ENCODE results near the gene TCAP.

The TCAP gene

DNA sequence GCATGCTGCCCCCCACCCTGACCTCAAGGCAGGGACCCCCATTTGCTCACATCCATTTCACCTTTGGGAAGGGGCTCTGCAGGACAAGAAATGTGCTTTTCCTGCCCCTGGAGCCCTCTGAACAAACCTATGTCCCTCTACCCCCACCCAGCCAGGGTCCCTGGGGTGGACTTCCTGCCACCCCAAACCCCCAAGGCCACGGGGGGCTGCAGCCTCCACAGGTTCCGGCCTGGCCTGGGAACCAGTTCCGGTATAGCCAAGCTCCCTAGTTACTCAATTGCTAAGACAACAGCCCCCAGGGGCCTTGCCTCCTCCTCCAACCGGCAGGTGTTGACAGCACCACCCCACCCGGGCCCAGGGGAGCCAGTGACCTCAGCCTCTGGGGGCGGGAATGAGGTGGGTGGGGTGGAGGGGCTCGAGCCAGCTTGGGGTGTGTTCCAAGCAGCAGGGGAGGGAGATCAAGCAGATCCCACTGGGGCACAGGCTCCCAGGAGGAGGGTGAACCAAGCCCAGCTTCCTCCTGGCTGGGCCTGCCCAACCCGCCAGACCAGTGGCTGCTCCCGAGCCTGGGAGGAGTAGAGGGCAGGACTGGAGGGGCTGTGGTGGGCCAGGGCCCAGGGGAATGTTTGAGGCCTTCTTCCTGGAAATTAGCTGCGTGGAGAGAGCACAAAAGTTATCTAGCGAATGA lies 9.7 kb downstream of the TCAP start:
- in situ Hi-C loops (cut with HindIII; ENCODE audit: low pct_ligation_motif_present, low pct_unique_long_range_greater_than_20kb, low sequenced_read_pairs) = no loop called here
- DNase-seq = no peak

DNA sequence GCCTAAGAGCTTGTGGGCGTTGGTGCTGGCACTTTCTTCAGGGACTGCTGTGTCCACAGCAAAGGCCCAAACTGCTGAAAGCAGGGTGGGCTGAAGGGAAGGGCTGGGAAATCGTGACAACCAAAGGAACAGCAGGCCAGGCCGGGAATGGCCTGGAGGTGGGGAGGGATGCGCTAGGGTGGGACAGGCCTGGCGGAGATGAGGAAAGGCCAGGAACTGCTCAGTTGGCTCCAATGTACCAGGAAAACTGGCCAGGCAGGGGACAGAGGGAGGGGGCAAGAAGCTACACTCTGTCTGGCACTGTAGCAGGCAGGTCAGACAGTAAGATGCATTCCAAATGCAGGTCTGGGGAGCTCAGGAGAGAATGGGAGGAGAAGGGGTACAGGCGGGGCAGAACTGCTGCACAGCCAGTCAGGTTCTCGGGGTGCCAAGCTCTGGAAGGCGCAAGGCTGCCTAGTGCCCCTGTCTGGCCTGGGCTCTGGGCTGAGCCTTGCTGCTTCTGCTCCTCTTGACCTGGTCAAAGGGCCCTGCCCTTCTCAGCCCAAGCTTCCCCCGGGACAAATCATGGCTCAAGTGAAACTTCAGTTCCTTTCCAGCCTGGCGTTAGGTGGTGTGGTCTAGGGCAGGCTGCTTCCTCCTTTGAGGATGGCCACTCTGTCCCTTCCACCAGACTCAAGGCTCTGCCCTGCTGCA lies 10.4 kb downstream of the TCAP start:
- in situ Hi-C loops (cut with HindIII; ENCODE audit: low pct_ligation_motif_present, low pct_unique_long_range_greater_than_20kb, low sequenced_read_pairs) = no loop called here
- DNase-seq = no peak

DNA sequence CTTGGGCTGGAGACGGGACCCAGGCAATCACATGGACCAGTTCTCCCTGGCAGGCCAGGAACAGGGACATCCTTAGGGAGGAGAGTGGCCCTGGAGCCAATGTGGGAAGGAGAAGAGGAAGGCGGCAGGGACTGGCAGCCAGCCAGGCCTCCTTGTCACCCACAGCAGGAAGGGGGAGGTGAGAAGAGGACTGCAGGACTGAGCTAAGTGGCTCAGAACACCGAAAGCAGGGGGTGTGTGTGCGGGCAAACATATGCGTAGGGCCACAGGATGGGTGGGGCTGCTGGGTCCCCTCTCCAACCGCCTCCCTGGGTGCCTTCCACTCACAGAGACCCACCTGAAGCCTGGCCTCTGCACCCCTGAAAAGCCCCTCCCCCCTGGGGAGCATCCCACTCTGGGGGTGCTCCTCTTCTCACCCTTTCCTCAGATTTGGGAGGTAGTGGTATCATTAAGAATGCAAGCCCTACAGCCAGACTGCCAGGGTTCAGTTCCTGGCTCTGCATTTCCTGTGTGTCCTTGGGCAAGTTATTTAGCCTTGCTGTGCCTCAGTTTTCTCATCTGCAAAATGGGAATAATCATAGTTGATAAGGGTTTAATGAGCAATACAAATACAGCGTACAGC lies 11.2 kb downstream of the TCAP start:
- in situ Hi-C loops (cut with HindIII; ENCODE audit: low pct_ligation_motif_present, low pct_unique_long_range_greater_than_20kb, low sequenced_read_pairs) = no loop called here
- DNase-seq = no peak

DNA sequence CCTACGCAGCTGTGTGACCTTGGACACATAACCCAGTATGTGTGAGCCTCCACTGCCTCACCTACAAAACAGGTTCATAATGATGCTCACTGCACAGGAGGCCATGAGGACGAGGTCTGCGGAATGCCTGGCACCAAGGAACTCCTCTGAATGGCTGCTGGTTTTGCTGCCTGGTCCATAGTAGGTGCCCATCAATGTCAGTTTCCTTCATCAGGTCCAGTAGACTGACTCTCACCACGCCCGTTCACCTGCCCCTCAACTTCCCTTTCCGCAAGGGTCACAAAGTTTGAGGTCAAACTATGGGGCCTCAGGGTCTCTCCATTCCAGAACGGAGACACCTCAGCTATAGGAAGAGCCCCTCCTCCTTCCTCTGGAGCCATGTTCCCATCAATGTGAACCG lies 11.9 kb downstream of the TCAP start:
- in situ Hi-C loops (cut with HindIII; ENCODE audit: low pct_ligation_motif_present, low pct_unique_long_range_greater_than_20kb, low sequenced_read_pairs) = no loop called here
- DNase-seq = no peak

DNA sequence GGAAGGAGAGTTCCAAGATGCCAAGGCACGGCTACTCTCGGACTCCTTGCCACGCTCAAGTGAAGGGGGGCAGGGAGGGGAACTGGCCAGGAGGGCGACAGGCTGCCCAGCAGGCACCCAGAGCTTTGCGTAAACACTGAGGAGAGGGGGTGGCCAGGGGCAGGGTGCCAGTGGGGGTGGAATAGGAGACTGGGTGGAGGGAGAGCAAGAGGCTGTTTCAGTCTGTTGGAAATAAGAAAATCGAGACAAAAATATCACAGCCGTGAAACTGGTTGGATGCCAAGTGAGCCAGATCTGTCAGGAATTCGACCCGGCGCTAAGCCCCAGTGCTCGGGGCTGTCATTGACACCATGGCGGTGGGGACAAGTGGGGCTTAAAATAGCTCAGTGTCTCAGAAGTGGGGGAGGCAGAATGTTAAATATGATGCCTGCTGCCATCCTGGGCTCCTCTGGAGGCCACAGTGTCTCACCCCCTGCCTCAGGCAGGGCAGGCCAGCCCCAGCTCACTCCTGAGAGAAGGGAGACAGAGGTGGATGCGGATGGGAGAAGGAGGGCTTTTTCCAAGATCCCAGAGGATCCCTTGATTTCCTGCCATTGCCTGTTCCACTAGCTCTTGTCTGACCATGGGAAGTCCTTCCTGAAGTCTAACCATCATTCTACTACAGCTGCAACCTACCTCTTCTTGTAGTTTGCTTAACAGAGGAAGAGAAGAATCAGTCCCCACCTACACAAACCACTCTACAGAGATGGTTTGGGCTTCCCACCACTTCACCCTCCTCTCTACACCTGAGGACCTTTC lies 12.6 kb downstream of the TCAP start:
- in situ Hi-C loops (cut with HindIII; ENCODE audit: low pct_ligation_motif_present, low pct_unique_long_range_greater_than_20kb, low sequenced_read_pairs) = no loop called here

DNA sequence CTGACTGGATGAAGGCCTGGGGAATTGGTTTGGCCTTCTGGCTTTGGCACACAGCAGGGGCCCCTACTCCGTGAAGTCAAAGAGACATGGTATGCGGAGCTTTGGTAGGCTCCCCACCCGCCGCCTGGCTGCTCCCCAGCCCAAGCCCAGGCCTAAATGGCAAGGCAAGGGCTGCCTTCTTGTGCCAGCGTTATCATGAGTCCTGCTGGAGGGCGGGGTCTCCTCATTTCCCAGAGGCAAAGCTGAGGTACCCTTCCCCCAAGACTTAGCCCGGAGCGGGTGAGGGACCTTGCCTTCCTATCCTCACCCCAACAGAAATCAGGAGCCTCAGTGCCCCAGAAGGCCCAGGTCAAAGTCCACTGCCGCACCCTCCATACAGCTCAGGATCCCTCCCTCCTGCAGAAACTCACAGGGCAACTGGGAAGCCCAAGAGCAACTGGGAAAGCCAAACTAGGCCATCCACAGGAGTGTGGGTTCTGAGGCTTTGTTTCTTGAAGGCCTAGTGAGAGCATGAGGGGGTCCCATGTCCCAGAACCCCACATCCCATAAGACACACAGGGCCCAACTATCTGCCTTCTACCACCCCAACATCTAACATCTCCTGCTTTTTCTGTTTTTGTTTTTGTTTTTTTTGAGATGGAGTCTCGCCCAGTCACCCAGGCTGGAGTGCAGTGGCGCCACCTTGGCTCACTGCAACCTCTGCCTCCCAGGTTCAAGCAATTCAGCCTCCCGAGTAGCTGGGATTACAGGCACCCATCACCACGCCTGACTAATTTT lies 13.4 kb downstream of the TCAP start:
- in situ Hi-C loops (cut with HindIII; ENCODE audit: low pct_ligation_motif_present, low pct_unique_long_range_greater_than_20kb, low sequenced_read_pairs) = no loop called here
- no peak for DNase-seq

More for the DNA sequence above, 12.6 kb downstream of the TCAP start:
- DNase-seq = no peak

DNA sequence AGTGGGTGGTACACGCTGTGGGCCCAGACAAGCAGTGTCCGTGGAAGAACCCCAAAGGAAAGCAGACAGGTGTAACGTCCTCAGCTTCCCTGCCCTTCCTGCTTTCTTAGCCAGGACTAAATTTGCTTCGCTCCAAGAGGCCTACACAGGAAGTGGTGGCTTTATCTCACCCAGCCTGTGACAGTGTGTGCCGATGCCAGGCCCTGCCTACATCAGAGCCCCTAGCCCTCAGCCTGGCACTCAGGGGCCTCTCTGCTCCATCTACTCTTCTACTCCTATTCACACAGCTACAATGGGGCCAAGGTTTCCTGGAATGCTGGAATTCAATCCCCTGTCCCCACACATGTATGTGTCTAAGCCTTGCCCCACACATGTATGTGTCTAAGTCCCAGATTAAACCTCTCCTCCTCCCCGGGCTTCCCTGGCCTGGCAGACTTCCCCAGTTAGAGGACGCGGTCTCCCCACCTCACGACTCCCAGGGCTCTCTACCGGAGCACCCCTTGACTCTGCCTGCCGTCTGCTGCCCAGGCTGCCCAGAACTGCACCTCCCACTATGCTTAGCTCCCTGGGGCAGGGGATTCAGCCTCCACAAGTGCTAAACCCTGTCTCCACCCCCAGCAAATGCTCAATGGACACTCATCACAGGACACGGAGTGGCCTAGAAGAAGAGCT lies 14.5 kb downstream of the TCAP start:
- in situ Hi-C loops (cut with HindIII; ENCODE audit: low pct_ligation_motif_present, low pct_unique_long_range_greater_than_20kb, low sequenced_read_pairs) = no loop called here
- DNase-seq = no peak

DNA sequence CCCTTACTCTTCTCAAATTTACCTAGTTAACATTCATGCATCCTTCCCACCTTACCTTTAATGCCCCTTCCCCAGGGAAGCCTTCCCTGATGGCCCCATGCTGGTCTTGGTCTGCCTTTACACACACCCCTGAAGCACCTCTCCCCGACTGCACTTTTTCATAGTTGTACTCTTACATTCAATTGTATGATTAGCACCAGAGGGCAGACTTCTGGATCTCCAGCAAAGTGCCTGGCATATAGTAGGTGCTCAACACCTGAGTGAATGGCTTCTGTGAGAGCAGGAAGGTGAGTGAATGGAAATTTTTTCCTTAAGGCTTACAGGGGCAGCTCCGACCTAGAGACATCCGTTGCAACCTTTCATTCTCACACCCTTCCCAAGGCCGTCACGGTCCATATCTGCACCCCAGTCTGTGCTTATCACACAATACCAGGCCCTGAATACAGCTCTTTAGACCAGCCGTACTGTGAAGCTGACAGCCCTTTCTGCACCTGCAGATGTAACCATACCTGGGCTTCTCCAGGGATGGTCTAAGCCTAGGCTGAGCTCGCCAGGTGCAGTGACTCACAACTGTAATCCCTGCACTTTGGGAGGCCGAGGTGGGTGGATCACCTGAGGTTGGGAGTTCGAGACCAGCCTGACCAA lies 18.3 kb downstream of the TCAP start:
- no peak for DNase-seq
- in situ Hi-C loops (cut with HindIII; ENCODE audit: low pct_ligation_motif_present, low pct_unique_long_range_greater_than_20kb, low sequenced_read_pairs) = no loop called here

DNA sequence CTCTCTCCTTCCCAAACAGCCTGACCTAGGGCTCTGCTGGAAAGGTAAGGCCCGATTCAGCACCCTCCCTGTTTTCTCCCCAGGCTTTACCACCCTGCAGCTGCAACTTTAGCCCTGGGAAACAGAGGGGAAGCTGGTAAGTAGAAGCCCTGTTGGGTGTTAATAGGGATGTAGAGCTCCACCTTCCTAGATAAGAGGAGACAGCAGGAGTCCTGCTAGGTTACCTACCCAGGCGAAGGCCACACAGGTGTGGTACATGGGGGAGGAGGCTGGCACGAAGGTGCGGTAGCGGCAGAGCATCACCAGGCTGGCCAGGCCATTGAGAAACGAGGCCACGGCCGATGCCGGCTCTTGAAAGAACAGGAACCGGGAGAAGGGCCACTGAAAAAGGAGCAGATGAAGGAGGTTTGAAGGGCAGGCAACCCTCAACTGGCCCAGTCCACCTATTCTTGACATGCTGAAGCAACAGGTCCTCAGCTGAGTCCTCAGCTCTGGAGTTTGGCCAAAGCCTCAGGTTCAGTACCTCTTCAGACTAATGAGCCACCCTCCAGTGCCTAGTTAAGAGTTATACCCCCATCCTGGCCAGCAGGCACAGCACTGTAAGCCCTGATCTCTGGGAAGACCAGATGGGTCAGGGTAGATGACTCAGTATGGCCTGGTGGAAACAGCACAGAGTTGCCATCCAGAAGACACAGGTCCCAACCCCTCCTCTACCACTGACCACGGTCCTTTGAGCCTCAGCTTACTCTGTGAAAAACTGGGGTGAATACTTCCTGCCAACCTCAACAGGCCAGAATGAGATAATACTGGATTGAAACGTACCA lies 19.4 kb downstream of the TCAP start:
- in situ Hi-C loops (cut with HindIII; ENCODE audit: low pct_ligation_motif_present, low pct_unique_long_range_greater_than_20kb, low sequenced_read_pairs) = no loop called here
- DNase-seq = no peak

DNA sequence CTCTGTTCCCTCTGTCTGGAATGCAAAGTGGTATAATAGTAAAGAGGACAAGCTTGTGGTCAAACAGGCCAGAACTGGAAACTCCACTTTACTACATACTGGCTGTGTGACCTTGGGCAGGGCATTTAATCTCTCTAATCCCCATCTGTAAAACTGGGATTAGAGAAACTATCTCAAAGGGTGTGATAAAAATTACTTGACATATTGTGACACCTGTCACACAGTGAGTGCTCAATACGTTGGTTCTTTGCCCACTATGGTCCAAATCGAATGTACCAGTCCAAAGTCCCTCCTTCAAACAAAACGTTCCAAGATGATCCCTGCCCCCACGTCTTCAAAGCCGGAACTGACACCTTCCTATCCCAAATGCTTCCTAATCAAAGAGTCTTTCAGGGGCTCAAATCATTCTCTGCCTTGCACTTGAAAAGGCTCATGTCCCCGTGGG lies 22.0 kb downstream of the TCAP start:
- in situ Hi-C loops (cut with HindIII; ENCODE audit: low pct_ligation_motif_present, low pct_unique_long_range_greater_than_20kb, low sequenced_read_pairs) = no loop called here
- no peak for DNase-seq

DNA sequence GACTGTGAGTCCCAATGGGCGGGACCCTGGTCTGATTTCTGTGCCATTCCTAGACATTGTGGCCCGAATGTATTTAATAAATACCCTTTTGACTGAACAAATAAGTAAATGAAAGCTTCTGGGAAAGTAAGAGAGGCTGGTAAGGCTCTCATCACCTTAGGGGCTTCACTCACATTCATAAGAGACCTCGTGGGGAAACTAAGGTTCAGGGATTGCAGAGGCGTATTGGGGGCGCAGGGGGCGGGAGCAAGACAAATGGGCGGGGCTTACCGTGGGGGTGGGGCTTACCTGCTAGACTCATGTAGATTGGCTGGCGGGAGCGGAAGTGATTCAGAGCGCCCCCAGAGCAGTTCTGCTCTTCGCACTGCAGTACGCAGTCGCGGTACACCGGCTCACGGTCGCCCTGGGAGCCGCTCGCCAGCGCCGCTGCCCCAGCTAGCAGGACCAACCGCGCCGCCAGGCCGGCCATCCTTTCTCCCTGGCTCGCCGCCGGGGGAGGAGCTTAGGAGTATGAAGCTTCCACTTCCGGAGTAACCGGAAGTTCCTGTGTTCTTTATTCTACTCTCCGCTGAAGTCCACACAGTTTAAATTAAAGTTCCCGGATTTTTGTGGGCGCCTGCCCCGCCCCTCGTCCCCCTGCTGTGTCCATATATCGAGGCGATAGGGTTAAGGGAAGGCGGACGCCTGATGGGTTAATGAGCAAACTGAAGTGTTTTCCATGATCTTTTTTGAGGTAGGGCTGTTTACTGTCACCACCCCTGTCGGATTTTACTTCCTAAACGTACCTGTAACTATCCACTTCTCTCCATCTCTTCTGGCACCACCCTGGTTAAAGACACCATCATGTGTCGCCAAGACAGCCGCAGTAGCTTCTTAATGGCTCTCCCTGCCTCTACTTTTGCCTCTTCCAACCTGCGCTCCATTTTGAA lies 22.7 kb downstream of the TCAP start, which contains the start of gene PGAP3:
PGAP3 (minus strand) TSS at position 512 of the 929 bp plus-strand sequence; CDS start at position 469, 43 bp downstream.
- DNase-seq = peak; percentile 94
- in situ Hi-C loops (cut with HindIII; ENCODE audit: low pct_ligation_motif_present, low pct_unique_long_range_greater_than_20kb, low sequenced_read_pairs) = no loop called here

DNA sequence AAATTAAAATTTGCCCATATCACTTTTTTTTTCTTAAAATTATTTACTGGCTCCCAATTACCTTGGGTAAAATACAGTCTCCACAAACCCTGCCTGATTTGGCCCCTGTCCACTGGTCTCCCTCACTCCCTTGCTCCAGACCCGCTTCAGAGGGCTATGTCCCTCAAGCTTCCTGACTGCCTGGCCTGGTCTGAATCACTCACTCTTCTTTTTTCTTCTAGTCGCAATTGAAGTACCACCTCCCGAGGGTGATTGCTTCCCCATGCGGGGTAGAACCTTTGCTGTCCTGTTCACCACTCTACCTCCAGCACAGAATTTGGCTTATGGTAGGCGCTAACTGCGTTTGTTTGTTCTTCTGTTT lies 23.3 kb downstream of the TCAP start:
- peak; percentile 32 for DNase-seq
- in situ Hi-C loops (cut with HindIII; ENCODE audit: low pct_ligation_motif_present, low pct_unique_long_range_greater_than_20kb, low sequenced_read_pairs) = no loop called here

DNA sequence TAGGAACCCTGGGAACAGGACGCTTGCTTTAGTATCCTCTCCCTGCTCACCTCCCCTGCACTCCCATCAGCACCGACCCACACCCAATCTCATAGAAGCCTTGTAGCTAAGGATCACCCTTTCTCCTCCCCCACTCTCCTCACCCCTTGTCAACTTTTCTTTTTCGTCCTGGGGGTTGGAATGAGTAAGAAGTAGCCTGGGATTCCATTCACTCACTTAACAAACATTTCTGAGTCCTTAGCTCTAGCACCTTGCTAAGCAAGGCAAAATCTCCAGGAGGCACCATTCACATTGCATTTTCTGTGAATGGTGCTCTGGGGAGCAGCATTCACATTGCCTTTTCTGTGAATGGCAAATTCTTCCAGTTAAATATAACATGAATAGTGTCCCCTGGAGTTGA lies 23.8 kb downstream of the TCAP start:
- in situ Hi-C loops (cut with HindIII; ENCODE audit: low pct_ligation_motif_present, low pct_unique_long_range_greater_than_20kb, low sequenced_read_pairs) = no loop called here

DNA sequence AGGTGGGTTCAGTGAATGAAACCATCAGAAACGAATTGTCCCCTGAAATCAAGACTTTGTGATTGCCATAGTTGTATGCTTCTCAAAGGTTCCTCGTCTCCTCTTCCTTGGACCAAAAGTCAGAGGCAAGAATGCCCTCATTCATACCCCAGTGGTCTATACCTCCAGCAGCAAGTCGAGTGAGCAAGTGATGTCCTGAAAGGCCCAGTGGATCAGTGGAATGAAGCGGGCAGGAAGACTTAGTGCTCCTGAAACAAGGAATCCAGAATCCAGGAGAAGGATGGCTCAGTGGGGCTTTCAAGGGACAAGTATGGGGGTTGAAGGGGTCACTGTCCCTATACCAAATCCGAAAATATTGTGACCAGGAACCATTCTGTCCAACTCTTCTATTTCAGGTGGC lies 29.4 kb downstream of the TCAP start:
- in situ Hi-C loops (cut with HindIII; ENCODE audit: low pct_ligation_motif_present, low pct_unique_long_range_greater_than_20kb, low sequenced_read_pairs) = no loop called here
- DNase-seq = no peak

More for the DNA sequence above, 23.8 kb downstream of the TCAP start:
- no peak for DNase-seq

DNA sequence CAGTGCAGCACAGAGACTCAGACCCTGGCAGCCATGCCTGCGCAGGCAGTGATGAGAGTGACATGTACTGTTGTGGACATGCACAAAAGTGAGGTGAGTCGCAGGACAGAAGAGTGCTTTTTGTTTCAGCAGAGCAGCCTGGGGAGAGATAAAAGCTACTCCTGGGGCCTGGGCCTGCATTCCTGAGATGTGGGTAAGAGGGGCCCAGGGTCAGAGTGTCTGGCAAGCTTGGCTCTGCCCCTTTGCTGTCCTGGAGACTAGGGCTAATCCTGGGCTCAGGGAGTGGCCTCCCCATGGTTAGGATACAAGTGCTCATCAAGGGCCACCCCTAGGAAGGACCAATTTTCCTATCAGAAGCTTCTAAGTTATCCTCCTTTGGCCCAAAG lies 29.9 kb downstream of the TCAP start:
- in situ Hi-C loops (cut with HindIII; ENCODE audit: low pct_ligation_motif_present, low pct_unique_long_range_greater_than_20kb, low sequenced_read_pairs) = no loop called here
- DNase-seq = no peak

DNA sequence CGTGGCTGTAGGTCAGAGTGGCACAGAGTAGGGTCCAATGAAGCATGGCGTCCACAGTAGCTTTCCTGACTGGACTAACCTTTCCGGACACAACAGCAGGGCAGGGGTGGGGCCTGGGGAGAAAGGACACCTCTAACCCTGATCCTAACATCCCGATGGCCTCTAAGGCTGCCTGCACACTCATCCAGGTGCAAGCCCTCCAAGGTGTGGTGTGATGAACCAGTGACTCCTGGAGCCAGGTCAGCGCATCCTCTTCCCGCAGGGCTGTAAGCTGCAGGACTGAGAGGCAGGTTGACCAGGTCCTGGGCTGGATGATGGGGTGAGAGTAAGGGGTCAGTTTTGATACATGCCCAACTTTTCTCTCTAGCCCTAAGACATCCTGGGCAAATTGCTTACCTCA lies 31.6 kb downstream of the TCAP start:
- DNase-seq = no peak
- in situ Hi-C loops (cut with HindIII; ENCODE audit: low pct_ligation_motif_present, low pct_unique_long_range_greater_than_20kb, low sequenced_read_pairs) = no loop called here

Data from ACHN (cell line).